Measurements from ENCODE around the gene KCNH1. TPM values are rescaled to one million over a fixed set of nuclear protein-coding genes. Genes with fewer than 3 reads are reported as not detected.
A peak's percentile ranks its signal among the peaks of the same experiment; 100 is the strongest.

KCNH1 gene
- total and polyA plus RNA-seq, 9 of the 15 experiments (the other 6 are each of a cell fraction or from before 2014, with no cell fraction given) = not detected

GRCh38 chr1:210646258-210646616 lies 487.7 kb downstream of the KCNH1 start (continued):
- TF ChIP-seq, protein P1, sequence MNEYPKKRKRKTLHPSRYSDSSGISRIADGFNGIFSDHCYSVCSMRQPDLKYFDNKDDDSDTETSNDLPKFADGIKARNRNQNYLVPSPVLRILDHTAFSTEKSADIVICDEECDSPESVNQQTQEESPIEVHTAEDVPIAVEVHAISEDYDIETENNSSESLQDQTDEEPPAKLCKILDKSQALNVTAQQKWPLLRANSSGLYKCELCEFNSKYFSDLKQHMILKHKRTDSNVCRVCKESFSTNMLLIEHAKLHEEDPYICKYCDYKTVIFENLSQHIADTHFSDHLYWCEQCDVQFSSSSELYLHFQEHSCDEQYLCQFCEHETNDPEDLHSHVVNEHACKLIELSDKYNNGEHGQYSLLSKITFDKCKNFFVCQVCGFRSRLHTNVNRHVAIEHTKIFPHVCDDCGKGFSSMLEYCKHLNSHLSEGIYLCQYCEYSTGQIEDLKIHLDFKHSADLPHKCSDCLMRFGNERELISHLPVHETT (CRISPR knock-in tag; conservative IDR thresholded peaks at IDR 0.05 in 1 of 2, IDR thresholded peaks at IDR 0.05 in 1 of 2) = no peak
- no peak for TF ChIP-seq E2F3 (CRISPR knock-in tag; IDR thresholded peaks at IDR 0.05)
- TF ChIP-seq, protein P2, sequence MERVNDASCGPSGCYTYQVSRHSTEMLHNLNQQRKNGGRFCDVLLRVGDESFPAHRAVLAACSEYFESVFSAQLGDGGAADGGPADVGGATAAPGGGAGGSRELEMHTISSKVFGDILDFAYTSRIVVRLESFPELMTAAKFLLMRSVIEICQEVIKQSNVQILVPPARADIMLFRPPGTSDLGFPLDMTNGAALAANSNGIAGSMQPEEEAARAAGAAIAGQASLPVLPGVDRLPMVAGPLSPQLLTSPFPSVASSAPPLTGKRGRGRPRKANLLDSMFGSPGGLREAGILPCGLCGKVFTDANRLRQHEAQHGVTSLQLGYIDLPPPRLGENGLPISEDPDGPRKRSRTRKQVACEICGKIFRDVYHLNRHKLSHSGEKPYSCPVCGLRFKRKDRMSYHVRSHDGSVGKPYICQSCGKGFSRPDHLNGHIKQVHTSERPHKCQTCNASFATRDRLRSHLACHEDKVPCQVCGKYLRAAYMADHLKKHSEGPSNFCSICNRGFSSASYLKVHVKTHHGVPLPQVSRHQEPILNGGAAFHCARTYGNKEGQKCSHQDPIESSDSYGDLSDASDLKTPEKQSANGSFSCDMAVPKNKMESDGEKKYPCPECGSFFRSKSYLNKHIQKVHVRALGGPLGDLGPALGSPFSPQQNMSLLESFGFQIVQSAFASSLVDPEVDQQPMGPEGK (CRISPR knock-in tag; IDR thresholded peaks at IDR 0.05; ENCODE audit: borderline replicate concordance) = no peak
- no peak for TF ChIP-seq TCF7L2 (IDR thresholded peaks at IDR 0.05; ENCODE audit: low read depth, low read length)

- H3K4me2 ChIP-seq (ENCODE audit: insufficient read depth, low read length) = no peak overlapping the region
- ChIA-PET POLR2A (no interaction called here), CTCF (ENCODE audit: low intra/inter-chr PET ratio) (no interaction called here)
- H3K27ac ChIP-seq (ENCODE audit: extremely low read depth, low read depth, low read length) = no peak overlapping the region
- BruUV-seq (replicated peaks) = no TSS peak
- no peaks in the 10 kb centered on the region for H3K36me3 ChIP-seq (ENCODE audit: control insufficient read depth, insufficient read depth, low read length)
- no peak for ATAC-seq
- in situ Hi-C loops (cut with MboI) = loop anchor here (5.0 kb wide), 1 partner anchor 493 kb away; no protein-coding TSS in a partner anchor
- H3K4me3 ChIP-seq = no peak overlapping the region
- 5% methylated on average over 7 of the region's 7 CpGs for WGBS (ENCODE audit: insufficient coverage, low coverage, missing lambda C conversion rate)
- H3K4me1 ChIP-seq (replicated peaks in 1 of 2; ENCODE audit: control insufficient read depth in 2 of 2, insufficient read depth in 2 of 2, low read length in 2 of 2) = no peaks in the 10 kb centered on the region
- no peak for FAIRE-seq
- H3K9ac ChIP-seq (ENCODE audit: insufficient read depth in 1 of 2, low read depth in 2 of 2, low read length in 2 of 2) = no peak overlapping the region
- H3K9me1 ChIP-seq (ENCODE audit: control insufficient read depth, insufficient read depth, low read length) = no peaks in the 10 kb centered on the region
- intact Hi-C loops (cut with micrococcal nuclease) = no loop called here
- H2AFZ ChIP-seq (ENCODE audit: low read depth, low read length) = no peak overlapping the region
- no peaks in the 10 kb centered on the region for H3K79me2 ChIP-seq (ENCODE audit: control insufficient read depth, insufficient read depth, low read length)
- no peaks in the 10 kb centered on the region for H3K9me3 ChIP-seq (replicated peaks; ENCODE audit: control insufficient read depth, insufficient read depth, low read depth, low read length)
- no peak for DNase-seq (ENCODE audit: extremely low read depth in 1 of 4, low spot score in 3 of 4)
- H3K27me3 ChIP-seq (ENCODE audit: control insufficient read depth in 2 of 2, insufficient read depth in 2 of 2, low read length in 2 of 2) = peaks cover 0 to 6% of the 10 kb centered on the region in 2 experiments; a peak in 2 of 5 replicates
- H4K20me1 ChIP-seq (replicated peaks; ENCODE audit: control insufficient read depth, insufficient read depth, low read length) = no peaks in the 10 kb centered on the region
- TF ChIP-seq BDP1 (IDR thresholded peaks at IDR 0.05; ENCODE audit: insufficient read depth, insufficient read length) = no peak
- no peak for TF ChIP-seq SOX6 (IDR thresholded peaks at IDR 0.05)
- TF ChIP-seq ZNF316 (IDR thresholded peaks at IDR 0.05) = peak; percentile 50
- no peak for TF ChIP-seq SIX5 (IDR thresholded peaks at IDR 0.05; ENCODE audit: borderline replicate concordance in 1 of 2, insufficient read depth in 1 of 2, low read depth in 1 of 2, low read length in 2 of 2)
- no peak for TF ChIP-seq EGR1 (conservative IDR thresholded peaks at IDR 0.05)
- no peak for TF ChIP-seq NUFIP1 (IDR thresholded peaks at IDR 0.05; ENCODE audit: partially characterized antibody)
- TF ChIP-seq MAFG (tag; conservative IDR thresholded peaks at IDR 0.05) = peak; percentile 71
- TF ChIP-seq HDAC1 (IDR thresholded peaks at IDR 0.05) = no peak
- no peak for TF ChIP-seq MXI1 (IDR thresholded peaks at IDR 0.05; ENCODE audit: low read depth, low read length)
- TF ChIP-seq, protein P3, sequence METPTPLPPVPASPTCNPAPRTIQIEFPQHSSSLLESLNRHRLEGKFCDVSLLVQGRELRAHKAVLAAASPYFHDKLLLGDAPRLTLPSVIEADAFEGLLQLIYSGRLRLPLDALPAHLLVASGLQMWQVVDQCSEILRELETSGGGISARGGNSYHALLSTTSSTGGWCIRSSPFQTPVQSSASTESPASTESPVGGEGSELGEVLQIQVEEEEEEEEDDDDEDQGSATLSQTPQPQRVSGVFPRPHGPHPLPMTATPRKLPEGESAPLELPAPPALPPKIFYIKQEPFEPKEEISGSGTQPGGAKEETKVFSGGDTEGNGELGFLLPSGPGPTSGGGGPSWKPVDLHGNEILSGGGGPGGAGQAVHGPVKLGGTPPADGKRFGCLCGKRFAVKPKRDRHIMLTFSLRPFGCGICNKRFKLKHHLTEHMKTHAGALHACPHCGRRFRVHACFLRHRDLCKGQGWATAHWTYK (CRISPR knock-in tag; IDR thresholded peaks at IDR 0.05) = no peak
- no peak for TF ChIP-seq MECOM (CRISPR knock-in tag; IDR thresholded peaks at IDR 0.05)
- no peak for TF ChIP-seq ZBED1 (IDR thresholded peaks at IDR 0.05)
- TF ChIP-seq, protein P4, sequence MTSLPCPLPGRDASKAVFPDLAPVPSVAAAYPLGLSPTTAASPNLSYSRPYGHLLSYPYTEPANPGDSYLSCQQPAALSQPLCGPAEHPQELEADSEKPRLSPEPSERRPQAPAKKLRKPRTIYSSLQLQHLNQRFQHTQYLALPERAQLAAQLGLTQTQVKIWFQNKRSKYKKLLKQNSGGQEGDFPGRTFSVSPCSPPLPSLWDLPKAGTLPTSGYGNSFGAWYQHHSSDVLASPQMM (CRISPR knock-in tag; IDR thresholded peaks at IDR 0.05) = no peak
Measured at GRCh38 chr1:210645582-210646257, 488.2 kb downstream of the KCNH1 start.
